Measurements from ENCODE around the gene RIT2.

GRCh38 chr18:42883169-42883568 lies 232.3 kb downstream of the RIT2 start:
- TF ChIP-seq POLR2A (IDR thresholded peaks at IDR 0.05), result no peak
- no peak for TF ChIP-seq CTCF (IDR thresholded peaks at IDR 0.05)

Data from heart left ventricle (tissue), 13 donors.